ENCODE measurements around the gene RNF121. TPM values are rescaled to one million over a fixed set of nuclear protein-coding genes. Genes with fewer than 3 reads are reported as not detected.

The RNF121 gene
- total and polyA plus RNA-seq, 2 of the 8 experiments (the other 6 are each of a cell fraction or from before 2014, with no cell fraction given) = 39.7 to 51.6 TPM

GRCh38 chr11:71913756-71914526 lies 14.9 kb upstream of the RNF121 start:
- Histone ChIP-seq H3K18ac (ENCODE audit: extremely low read depth, low read length) (no peak overlapping the region), H3K27ac (ENCODE audit: low read depth, low read length) (no peak overlapping the region), H4K20me1 (replicated peaks in 1 of 2; ENCODE audit: control insufficient read depth in 1 of 2, insufficient read depth in 2 of 2, low read length in 2 of 2) (peaks cover 0 to 2% of the 10 kb centered on the region in 2 experiments), H3K4me3 (ENCODE audit: extremely low read depth in 1 of 4, insufficient read depth in 2 of 4, low read depth in 3 of 4, low read length in 4 of 4) (no peak overlapping the region), H2BK15ac (ENCODE audit: low read length) (no peak overlapping the region), H2BK12ac (ENCODE audit: low read depth, low read length) (no peak overlapping the region), H3K56ac (replicated peaks; ENCODE audit: insufficient read length, low read depth, low read length) (no peak overlapping the region), H3K4me1 (replicated peaks in 1 of 4; ENCODE audit: control insufficient read depth in 3 of 4, insufficient read depth in 4 of 4, low read length in 3 of 4) (no peaks in the 10 kb centered on the region), H2BK5ac (ENCODE audit: low read depth, low read length) (no peak overlapping the region), H3K4me2 (ENCODE audit: insufficient read depth in 1 of 2, low read depth in 2 of 2, low read length in 2 of 2) (no peak overlapping the region), H3K9ac (replicated peaks in 1 of 4; ENCODE audit: extremely low read depth in 1 of 4, low read depth in 3 of 4, low read length in 3 of 4) (no peak overlapping the region), H3K14ac (ENCODE audit: insufficient read length) (no peak overlapping the region), H3K79me2 (ENCODE audit: control insufficient read depth in 1 of 2, insufficient read depth in 2 of 2, low read length in 2 of 2) (no peaks in the 10 kb centered on the region), H2BK120ac (replicated peaks; ENCODE audit: low read depth, low read length) (no peak overlapping the region), H3K27me3 (replicated peaks in 1 of 4; ENCODE audit: control insufficient read depth in 3 of 4, extremely low read depth in 1 of 4, insufficient read depth in 3 of 4, low read length in 3 of 4) (no peaks in the 10 kb centered on the region), H4K5ac (ENCODE audit: insufficient read length, low read depth, low read length) (no peak overlapping the region), H3K4ac (replicated peaks; ENCODE audit: insufficient read length, low read depth, low read length) (no peak overlapping the region), H2BK20ac (ENCODE audit: low read length) (no peak overlapping the region), H3K9me3 (ENCODE audit: insufficient read depth in 2 of 2, low read depth in 1 of 2, low read length in 1 of 2) (no peaks in the 10 kb centered on the region), H3K23ac (ENCODE audit: insufficient read length) (no peak overlapping the region), H4K91ac (replicated peaks; ENCODE audit: insufficient read length, low read length) (no peak overlapping the region), H2AK5ac (ENCODE audit: low read depth, low read length) (no peak overlapping the region), H2AFZ (ENCODE audit: low read length) (no peak overlapping the region), H4K8ac (ENCODE audit: extremely low read depth, insufficient read depth, low read length) (no peak overlapping the region), H3K36me3 (ENCODE audit: control insufficient read depth in 2 of 4, insufficient read depth in 4 of 4, low read length in 3 of 4) (peaks cover 0 to 35% (median 21%) of the 10 kb centered on the region in 4 experiments; a peak in 6 of 8 replicates), H3K79me1 (ENCODE audit: low read depth, low read length) (no peaks in the 10 kb centered on the region), H3K23me2 (ENCODE audit: low read depth, low read length) (no peaks in the 10 kb centered on the region; the same call in 1 of the 2 replicates)
- POLR2A ChIA-PET (ENCODE audit: partially characterized antibody) = no interaction called here
- CTCF ChIA-PET (ENCODE audit: partially characterized antibody) = interaction anchor here (1.2 kb wide), 1 partner anchor 14 kb away, joined by 4 read pairs; no protein-coding TSS in a partner anchor
- no peak for TF ChIP-seq CHD2 (IDR thresholded peaks at IDR 0.05; ENCODE audit: low read length)
- no peak for TF ChIP-seq EZH2 (IDR thresholded peaks at IDR 0.05; ENCODE audit: low read depth, low read length, severe bottlenecking)
- no peak for FAIRE-seq
- whole genome bisulfite sequencing, 2 experiments (ENCODE audit: extremely low coverage in 1 of 2, insufficient coverage in 1 of 2, insufficient read length in 1 of 2, insufficient replicate concordance in 2 of 2, low coverage in 1 of 2, low lambda C conversion rate in 2 of 2, missing lambda C conversion rate in 1 of 2) = 94% methylated on average over 5 of the region's 5 CpGs; no CpG with 5 or more reads in 1 of the 2 experiments
- DNase-seq (ENCODE audit: low read depth in 1 of 2, low spot score in 2 of 2) = no peak

All from H1 (cell line).